Stimulated activated CD4-positive, alpha-beta T cell treated with anti-CD3 and anti-CD28 coated beads, Interleukin-2, amount 100 ng/mL, for 24 hours (primary cell): ENCODE measurements around the gene PDZD4.
A peak's percentile ranks its signal among the peaks of the same experiment; 100 is the strongest.

ENCODE experiments used
- DNase-seq, 2 donors: peaks; one replicate each; pipeline ENCODE4 v3.0.0-alpha.2; 2020

Gene PDZD4

DNA sequence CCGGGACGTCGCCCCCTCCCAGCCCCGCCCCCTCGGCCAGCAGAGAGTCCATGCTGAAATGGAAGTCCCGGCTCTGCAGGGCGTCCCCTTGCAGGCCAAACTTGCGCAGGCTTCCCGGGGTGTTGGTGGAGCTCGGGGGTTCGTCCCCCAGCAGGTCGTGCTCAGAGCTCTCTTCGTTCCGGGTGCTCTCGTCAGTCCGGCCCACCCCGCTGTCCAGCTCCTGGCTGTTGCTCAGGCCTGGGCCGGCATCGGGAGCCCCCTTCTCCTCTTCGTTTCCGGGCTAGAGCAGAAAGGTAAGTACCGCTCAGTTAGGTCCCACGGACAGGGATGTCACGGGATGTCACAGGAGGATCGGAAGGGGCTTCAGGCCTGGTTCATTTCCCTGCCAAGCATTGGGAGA is 25.7 kb downstream of the PDZD4 start:
- DNase-seq = no peak

DNA sequence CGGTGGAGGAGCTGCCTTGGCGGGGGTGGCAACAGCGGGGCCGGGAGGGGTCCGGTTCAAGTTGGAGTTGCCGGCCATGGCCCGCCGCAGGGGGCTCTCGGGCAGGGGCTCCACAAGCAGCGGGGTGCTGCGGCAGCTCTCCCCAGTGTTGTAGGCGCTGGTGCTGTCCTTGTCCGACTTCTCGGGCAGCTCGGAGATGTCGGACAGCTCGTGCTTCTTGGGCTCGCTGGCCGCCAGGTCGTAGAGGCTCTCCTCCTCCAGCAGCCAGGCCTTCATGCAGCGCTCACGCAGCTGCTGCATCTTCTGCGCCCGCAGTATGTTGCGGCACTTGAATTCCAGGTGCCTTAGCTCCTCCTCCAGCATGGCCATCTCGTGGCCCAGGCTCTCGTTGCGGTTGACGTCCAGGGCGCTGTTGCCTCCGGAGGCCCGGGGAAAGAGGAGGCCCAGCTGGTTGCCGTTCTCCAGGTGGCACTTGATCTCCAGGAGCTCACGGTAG is 26.2 kb downstream of the PDZD4 start:
- no peak for DNase-seq

DNA sequence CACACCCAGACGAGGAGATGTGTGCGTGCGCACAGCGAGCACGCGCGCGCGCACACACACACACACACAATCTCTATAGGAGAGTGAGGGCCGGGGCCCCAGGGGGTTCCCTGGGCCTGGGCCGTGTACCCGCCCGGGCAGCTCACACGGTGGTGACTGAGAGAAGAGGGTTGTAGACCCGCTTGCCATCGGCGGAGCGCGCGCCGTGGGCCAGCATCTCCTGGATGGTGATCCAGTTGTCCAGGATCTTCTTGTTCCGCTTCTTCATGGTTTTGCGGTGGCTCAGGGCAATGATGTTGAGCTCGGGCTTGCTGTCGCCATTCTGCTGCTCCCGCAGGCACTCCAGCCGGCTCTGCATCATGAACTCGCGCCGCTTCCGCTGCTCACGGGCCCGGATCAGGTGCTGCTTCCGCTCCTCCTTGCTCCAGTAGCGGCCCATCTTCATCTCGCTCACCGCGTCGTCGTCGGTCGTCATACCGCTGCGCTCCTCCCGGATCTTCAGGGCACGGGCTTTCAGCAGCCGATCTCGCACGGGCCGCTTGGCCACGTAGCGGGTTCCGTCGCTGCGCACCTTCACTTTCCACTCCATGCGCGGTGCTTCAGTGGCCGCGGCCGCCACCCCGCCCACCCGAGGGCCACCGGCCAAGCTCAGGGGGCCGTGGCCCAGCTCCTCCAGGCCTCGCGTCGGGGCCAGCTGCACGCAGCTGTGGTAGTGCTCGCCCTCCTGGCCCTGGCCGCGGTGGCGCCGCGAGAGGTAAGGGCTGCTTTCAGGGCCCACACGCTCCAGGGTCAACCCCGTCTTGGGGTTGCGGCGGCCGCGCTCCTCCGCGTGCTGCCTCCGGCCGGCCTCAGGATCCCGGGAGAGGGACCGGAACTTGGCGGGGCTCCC is 26.9 kb downstream of the PDZD4 start:
- DNase-seq = no peak

DNA sequence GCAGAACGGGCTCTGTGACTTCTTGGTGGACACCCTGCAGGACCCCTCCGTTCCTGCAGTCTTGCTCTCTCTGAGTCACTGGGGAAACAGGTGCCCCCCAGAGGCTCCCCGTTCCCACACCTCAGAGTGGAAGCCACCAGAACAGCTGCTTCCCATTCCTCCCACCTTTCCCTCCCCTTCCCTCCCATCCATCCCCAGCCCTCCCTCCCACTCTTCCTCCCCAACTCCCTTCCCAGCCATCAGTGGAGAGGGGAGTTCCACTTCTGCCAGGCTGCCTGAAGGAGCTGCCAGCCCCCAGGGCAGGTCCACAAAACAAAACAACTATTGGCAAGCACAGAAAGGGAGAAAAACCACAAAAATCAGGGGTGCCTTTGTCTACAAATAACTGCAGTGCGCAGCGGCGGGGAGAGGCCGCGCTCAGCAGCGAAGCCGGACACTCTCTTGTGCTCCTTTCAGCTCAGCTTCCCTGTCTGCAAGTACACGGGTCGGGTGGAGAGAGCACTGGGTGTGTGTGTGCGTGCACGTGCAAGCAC is 27.8 kb downstream of the PDZD4 start:
- no peak for DNase-seq

DNA sequence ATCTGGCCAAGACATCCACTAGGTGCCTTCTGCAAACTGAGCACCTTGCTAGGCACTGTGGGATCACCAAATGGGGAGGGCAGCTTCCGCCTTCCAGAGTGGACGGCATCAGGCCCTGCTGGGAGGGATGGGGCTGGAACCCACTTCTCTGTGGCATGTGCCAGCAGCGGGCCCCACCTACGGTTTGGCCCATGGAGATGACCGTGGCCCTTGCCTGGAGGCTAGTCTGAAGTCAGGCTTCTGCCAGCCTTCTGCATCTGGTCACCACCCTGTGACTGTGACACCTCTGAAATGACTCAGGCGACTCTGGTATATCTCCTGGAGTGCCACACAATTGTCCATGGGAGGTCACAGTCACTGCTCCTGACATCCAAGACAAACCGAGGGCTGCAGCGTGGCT is 28.7 kb downstream of the PDZD4 start:
- DNase-seq = no peak

DNA sequence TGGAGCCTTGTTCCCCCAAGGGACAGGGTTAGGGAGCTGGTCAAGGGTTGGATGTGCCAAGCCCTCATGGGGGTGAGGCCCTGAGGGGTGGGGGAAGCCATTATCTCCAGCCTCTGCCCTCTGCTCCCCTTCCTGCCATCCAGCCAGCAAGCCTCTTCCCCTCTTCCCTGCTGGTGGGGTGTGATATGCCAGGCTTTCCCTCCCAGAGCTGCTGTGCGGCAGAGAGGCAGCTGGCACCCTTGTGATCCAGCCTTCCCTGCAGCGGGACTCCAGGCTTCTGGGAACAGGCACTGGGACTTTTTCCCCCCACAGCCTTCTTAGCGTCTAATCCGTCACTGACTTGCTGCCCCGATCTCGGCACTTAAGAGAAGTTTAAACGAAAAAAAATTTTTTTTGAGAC is 29.6 kb downstream of the PDZD4 start:
- DNase-seq = no peak

DNA sequence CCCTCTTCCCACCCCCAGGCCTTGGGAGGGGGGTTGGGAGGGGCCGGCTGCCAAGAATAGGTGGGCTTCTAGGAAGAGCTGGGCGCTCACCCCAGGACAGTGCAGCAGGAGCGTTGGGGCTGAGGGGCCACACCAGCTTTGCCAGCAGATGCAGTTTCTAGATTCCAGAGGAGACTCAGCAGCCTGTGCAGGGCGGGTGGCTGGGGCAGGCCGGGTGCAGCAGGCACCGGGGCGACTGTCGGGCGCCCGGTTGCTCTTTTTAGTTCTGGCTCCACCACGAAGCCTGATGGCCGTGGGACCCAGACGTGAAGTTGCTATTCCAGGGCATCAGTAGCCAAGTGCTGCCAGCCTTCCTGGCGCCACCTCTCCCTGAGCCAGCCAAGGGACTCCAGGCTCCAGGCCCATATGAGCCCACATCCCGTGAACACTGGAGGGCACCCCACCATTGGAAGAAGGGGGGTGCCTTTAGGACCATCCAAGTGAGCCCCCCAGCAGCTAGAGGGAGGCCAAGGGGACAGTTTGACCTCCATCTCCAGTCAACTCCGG is 30.1 kb downstream of the PDZD4 start:
- DNase-seq = no peak

DNA sequence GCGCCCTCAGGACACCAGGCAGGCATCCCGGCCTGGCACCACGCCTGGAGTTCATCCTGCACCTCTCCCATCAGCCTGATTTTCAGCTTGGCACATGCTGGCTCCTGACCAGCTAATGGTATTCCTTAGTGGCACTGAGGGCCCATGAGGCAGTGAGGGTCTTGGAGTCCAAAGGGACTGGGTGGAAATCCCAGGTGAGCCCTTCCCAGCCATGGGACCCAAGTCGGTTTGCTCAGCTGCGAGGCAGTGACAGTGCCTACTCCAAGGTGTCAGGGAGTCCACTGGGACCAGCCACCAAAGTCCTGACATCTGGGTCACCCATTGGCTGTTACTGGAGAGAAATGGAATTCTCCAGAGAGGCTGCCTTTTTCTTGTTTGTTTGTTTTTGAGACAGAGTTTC is 31.0 kb downstream of the PDZD4 start:
- DNase-seq = no peak

DNA sequence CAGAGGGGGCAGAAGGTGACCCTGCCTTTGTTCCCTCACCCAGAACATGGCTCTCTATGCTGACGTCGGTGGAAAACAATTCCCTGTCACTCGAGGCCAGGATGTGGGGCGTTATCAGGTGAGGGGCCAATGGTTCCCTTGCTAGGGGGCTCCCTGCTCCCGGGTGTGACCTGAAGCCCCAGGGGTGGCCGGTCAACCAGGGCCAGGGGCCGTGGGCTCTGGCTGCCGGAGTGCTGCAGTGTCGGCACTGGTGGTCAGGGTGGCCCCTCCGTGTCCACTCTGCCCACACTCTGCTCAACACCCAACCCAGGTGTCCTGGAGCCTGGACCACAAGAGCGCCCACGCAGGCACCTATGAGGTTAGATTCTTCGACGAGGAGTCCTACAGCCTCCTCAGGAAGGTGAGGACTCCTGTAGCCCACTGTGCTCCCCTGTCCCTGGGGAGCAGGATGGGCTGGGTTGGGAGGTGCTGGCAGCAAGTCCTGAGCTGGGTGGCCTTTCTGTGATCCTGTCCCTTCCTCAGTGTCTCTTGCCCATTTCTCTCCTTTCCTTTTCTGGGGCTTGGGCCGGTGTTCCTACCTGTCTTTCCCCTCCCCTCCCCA is 32.8 kb downstream of the PDZD4 start:
- DNase-seq = no peak

DNA sequence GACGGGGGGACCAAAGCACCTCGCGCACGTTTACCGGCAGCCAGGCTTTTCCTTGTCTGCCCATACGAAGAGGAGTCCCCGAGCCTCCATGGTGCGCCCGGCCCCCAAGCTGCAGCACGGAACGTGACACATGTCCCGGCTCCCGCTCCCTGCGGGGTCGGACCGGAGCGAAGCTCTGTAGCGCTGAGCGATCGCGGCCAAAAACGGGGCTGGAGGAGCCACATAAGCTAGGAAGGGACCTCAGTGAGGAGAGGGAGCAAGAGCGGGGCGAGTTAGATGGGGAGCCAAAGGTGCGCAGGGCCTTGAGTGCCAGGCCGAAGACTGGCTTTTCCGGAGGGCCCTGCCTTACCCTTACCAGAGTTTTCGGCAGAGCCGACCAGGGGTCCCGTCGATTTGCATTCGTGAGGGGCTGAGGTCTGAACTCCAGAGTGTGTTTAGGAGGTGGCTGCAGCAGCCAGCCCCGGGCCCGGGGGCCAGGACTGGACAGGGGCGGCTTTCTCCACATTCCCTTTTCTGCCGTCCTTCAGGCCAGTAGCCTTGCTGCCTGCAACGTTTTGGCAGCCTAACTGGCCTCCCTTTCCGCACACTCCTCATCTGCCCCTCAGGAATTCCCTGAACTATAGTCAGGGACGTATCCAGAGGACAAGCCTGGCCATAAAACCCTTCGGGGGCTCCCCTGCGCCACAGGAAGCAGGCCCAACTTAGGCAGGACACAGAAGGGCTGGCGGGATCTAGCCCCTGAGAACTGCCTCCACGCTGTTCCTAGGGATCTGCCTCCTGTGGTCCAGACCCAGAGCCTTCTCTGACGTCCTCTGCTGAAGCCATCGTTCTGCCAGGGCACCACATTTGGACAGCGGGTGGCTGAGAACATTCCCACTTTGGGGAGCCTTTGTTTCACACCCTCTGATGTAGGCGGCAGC is 35.2 kb downstream of the PDZD4 start:
- DNase-seq = peak; percentile 32 to 33

DNA sequence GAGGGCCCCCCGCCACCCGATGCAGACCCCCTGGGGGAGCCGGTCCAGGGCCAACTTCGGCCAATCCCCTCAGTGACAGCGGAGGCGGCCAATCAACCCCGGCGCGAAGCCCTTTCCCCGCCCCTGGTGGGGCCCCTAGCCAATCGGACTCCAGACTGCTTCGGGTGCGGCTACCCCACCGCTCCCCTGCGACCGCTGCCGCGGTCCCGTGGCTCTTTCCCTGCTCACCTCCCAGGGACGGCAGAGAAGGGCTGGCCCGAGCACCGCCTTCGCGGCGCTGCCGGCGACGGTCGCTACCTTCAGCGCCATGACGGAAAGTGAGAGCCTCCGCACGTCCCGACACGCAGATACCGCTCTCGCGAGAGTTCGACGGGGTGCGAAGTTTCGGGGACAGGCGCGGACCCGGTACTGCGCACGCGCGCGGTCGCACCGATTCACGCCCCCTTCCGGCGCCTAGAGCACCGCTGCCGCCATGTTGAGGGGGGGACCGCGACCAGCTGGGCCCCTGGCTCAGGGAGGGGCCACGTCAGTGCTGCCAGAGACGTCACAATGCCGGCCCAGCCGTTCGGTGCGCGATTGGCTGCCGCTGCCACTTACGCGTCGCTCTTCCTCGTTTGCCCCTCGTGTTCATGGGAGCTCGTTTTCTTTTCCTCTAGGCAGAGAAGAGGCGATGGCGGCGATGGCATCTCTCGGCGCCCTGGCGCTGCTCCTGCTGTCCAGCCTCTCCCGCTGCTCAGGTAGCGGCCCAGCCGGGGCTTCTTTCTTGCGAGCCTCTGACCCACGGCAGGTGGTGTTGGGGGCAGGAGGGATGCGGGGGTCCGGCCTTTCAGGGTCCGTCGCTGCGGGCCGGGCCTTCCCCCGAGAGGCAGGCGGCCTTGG is 36.1 kb downstream of the PDZD4 start, which contains the start of the genes IDH3G and SSR4:
Gene IDH3G (minus strand): TSS at position 358 of the 879 bp plus-strand sequence. CDS start 49 bp downstream, at position 309.
Gene SSR4 (plus strand): TSS at position 651 of the 879 bp plus-strand sequence. CDS start 20 bp downstream, at position 671.
- DNase-seq = peak; percentile 90 to 91

DNA sequence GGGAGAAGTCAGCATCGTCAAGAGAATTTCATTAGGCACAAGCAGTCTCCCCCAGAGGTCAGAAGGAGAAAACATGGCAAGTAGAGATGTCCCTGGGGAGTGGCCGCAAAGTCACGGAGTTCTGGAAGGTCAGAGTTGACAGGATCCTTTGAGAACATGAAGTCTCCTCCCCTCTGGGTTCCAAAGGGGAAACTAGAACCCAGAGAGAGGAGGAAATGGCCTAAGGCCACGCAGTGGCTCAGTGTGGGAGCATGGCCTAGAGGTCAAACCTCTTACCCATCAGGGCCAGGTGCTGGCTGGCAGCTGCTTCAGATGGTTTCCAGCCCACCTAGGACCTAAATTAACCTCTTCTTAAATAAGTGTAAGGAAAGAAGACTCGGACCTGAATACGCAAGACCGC is 37.1 kb downstream of the PDZD4 start:
- no peak for DNase-seq

DNA sequence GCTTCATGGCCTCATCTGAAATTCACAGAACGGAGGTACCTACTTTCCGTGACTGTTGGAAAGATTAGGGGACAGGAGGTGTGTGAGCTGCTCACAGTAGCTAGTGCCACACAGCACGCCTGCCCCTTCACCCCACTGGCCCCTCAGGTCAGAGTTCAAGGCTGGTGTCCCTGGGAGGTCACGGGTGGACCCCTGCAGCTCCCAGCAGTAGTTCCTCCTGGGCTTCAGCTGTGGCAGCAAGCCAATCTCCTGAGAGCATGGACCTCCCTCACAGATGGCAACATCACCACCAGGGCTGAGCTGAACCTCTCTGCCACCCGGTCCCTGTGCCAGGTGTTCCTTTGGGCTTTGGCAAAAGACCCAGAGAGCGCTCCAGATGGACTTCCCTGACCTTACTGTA is 38.0 kb downstream of the PDZD4 start:
- no peak for DNase-seq

DNA sequence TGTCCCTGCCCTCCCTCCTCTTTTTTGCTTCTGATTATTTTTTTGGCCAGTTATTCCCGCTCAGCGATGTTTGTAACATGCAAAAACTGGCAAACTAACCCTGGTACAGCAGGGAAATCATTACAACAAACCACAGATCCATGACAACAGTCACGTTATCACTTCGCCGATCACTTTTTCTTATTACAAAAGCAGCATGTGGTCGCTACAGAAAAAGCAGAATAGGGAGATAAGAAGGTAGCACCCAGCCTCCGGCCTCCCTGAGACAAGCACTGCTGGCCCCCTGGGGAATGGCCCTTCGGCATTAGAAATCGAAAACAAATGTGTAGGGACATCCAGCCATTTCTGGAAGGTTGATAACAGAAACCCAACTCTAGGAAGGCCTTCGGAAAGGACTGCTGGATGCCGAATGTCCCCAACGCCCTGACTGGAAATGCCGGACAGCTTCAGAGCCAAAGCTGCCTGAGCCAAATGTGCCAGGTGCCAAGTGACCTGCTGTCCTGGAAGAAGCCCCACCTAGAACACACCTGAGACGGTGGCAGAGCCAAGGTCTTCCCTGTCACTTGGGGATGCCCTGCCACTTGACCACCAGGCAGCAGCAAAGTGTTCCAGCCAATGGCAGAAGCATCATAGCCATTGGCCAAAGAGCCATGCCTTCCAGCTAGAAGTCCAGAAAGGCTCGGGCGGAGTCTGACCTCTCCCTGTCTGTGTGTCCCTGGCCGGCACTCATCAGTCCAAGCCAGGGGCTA is 39.1 kb downstream of the PDZD4 start:
- no peak for DNase-seq

DNA sequence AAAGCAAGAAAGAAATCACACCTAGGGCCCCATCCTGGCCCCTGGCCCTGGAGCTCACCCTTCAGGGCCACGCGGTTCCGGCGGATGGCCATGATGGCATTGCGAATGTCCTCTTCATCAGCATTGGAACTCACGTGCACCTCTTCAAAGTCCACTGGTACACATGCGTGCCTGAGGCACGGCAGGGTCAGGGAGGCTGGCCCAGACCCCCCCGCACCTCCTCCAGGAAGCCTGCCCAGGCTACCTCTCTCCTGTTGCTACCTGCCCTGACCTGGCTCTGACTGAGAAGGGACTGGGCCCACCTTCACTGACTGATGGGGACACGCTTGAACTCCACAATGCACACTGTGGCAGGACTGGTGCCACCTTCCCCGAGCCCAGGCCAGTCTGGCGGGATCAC is 40.7 kb downstream of the PDZD4 start:
- DNase-seq = no peak

DNA sequence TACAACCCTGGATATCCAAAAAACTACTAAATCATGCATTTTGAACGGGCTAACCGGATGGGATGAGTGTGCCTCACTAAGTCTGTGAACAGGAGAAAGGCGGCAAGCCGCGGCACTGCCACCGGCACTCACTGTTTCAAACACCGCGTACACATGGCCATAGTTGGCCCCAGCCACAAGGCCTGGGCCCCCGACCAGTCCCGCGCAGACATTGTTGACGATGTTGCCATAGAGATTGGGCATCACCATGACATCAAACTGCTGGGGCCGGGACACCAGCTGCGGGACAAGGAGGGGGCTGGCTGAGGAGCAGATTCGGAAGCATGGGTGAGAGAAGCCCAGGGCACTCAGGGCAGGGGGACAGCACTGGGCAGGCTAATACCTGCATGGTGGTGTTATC is 43.7 kb downstream of the PDZD4 start:
- no peak for DNase-seq

DNA sequence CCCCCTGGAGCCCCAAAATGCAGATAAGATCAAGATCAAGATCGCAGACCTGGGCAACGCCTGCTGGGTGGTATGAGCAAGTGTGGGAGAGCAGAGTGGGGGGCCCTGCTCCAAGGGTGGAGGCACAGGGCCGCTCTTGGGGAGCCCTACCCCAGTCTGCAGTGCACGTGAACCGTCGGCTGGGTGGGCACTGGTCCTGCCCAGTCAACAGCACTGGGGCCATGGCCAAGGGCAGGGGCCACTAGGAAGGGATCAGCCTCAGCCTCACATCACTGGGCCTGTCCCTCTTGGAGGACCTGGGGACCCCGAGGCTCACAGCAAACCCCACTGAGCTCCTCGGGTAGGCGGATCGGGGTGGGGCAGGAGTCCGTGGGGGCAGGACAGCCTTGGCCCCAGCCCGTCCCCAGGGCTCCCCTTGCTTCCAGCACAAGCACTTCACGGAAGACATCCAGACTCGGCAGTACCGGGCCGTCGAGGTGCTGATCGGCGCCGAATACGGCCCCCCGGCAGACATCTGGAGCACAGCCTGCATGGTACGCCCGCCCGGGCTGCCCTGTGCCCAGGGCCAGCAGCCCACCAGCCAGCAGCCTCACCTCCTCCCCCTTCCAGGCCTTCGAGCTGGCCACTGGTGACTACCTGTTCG is 45.9 kb downstream of the PDZD4 start:
- no peak for DNase-seq

DNA sequence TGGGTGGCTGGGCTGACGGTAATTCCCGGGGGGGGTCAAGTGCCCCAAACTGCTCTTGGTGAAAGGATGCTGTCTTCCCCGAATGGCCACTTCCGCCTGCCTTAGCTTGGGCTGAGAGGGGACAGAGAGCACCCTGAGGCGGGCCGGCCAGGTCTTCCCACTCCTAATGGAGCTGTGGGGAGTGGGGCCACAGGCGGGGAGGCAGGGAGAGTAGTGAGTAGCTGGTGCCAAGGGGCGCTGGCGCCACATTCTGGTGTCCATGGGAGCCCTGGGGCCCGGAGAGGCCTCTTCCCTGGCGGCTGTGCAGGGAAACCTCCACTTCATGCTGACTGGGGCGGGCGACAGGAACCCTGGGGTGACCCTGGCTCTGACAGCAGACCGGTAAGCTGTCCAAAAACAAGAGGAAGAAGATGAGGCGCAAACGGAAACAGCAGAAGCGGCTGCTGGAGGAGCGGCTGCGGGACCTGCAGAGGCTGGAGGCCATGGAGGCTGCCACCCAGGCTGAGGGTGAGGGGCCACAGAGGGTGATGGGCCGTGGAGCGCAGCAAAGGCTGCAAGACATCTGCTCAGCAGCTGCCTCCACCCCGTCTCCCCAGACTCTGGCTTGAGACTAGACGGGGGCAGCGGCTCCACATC is 46.8 kb downstream of the PDZD4 start:
- no peak for DNase-seq

DNA sequence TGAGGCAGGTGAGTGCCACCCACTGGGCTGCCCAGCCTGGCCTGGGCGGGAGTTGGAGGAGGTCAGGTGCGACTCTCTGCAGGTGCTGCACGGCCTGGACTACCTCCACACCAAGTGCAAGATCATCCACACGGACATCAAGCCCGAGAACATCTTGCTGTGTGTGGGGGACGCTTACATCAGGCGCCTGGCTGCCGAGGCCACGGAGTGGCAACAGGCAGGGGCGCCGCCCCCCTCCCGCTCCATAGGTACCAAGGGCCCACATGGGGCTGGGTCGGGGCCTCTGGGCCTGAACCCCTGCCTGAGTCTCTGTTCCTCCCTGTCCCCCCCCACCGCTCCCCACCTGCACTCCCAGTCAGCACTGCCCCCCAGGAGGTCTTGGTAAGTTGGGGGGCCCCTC is 47.5 kb downstream of the PDZD4 start:
- DNase-seq = no peak

DNA sequence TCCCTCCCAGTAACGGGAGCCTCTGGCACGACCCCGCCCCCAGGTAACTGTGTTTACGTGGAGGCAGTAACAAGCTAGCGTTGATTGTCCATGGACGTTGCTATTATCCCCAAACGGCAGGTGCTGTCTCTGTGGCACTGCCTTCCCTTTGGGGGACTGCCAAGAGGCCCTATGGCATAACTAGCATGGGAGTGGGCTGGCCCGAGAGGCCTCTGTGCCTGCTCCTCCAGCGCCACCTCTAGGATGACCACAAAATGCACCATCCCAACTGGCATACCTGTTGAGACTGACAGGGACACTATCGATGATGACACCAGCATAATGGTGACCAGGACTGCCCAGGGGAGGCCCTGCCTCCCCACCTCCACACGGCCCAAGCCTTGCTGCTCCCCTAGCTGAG is 48.0 kb downstream of the PDZD4 start:
- no peak for DNase-seq
